HG03103 (cell line): Measurements from ENCODE around the gene PTPN3.

Experiments
- ATAC-seq: cut with Tn5 transposase; IDR thresholded peaks from one replicate; pipeline ENCODE4 v1.9.1; 2021; ENCODE audit warnings: low read depth; ENCODE audit not compliant: unreplicated experiment

PTPN3 gene

GRCh38 chr9:109455391-109455790 lies 42.7 kb downstream of the PTPN3 start:
- ATAC-seq, result no peak

- no peak for ATAC-seq
These were observed 43.4 kb downstream of the PTPN3 start for GRCh38 chr9:109454601-109455155.

GRCh38 chr9:109454041-109454440 lies 44.1 kb downstream of the PTPN3 start:
- no peak for ATAC-seq

- no peak for ATAC-seq
These were observed 44.8 kb downstream of the PTPN3 start for GRCh38 chr9:109453210-109453842.

- ATAC-seq, result no peak
These were observed 45.3 kb downstream of the PTPN3 start for GRCh38 chr9:109452761-109453160.

DNA sequence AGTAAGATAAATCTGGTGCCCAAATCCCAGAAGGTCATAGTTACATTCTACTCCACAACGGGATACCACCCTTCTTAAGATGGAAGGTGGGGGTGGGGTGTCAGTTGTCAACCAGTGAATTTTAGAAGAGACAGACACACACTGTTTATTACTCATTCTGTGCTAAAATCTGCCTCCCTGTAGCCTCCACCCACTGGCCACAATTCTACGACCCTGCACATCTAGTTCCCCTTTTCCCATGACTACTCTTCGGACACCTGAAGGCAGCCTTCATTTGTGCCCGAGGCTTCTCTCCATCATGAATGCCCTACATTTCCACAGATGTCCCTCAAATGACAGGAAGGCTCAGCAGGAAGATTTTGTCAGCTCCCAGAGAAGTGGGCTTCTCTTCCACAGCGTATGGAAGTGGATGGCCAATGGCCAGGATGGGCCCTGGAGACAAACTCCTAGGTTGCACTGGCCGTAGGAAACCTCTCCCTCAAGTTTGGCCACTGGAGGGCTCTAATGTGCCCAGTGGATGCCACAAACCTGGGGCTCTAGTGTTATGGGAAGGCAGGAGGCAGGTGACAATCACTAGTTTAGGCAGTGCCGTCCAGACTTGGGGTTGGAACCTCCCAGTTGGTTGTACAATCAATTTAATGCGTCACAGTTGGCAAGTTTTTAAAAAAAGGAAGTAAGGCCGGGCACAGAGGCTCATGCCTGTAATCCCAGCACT lies 46.6 kb downstream of the PTPN3 start:
- ATAC-seq, result no peak

DNA sequence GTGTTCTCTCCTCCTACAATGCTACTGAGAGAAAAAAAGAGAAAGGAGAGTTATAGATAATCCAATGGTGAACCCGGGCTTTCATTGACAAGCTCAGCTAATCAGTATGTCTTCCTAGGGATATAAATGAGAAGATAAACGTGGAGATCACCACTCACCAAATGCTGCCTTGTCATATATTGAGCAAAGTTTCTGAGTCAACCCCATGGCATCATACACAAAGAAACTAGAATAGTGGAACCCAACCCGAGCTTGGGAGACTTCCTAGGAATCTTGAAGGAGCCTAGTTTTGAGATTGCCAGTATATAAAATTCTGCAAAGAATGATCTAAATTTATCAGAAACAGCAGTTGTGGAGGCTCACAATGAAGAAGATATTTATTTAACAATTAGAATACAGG lies 47.8 kb downstream of the PTPN3 start:
- no peak for ATAC-seq

DNA sequence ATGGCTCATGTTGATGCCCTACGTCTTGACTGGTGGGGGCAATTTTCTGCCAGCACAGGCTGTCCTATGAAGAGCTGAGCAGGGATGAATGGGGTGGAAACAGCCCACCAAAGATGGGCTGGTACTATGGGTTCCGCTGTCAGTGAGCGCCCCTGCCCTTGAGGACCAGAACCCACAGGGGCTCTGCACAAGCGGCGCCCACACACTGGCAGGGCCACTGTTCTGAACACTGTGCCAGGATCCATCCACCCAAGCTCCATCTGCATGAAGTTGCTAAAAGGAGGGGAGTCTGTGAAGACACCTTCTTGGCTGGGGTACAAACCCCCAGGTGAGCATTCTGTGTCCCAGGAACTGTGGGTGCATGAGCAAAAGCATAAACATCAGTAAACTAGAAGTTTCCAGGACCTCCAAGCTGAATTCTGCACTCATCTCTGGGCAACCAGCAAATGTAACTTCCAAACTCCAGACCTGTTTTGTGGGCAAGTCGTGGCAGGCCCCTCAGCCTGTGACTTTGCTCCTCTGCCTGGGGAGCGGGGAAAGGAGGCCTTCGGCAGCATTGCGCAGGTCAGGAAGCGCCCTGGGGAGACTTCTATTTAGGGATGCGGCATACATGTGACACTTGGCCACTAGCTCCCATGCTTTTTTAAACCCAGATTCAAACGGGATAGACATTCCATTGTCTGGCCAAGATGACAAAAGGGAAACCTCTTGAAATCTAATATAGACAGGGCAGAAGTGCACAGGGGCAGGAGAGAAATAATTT lies 48.9 kb downstream of the PTPN3 start:
- ATAC-seq, result no peak

DNA sequence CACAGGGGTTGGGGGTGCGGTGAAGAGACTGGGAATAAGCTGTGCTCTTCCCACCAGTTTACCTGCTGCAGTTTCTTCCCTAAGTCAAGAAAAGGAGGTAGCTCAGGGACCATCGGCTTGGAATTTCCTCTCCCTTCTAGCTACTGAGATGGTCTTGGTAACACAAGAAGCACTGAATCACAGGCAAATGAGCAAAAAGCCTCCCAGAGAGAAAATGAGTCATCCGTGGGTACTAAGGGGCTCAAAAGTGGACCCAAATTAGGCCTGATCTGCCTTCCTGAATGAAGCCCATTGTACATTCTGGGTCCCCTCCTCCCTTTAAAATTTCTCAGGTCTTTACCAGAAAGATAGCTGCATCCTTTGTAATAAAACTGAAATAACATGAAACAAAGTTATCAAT lies 49.9 kb downstream of the PTPN3 start:
- no peak for ATAC-seq

DNA sequence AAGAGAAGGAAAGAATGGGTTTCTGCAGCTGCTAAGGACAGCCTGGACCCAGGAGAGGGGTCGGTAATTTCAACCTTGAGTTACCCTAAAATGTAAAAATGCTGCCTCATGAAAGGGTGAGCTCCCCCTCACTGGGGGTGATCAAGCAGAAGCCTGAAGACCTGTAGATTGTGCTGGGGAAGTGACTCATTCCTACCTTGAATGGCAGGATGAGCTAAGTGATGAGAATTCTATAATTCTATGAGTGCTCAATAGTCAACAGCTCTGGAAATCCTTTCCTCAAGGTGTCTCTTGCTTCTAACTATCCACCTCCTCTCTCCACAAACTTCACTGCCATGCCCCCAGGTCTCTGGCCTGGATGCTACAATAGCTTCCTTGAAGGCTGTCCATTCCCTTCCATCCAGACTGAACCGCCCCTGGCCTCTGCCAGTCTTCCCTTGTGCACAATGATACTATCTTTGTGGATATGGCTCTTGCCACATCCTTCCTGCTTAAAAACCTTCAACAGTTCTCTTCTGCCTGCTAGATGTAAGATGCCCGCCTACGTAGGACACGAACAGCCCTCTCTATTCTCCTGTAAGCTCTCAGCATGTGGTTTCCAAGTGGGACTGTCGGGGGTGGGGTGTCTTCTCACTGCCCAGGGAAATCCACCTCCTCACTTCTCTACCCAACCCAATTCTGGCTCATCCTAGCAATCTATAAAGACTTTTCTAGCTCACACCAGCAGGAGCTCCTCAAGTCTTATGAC lies 50.6 kb downstream of the PTPN3 start:
- ATAC-seq, result no peak

DNA sequence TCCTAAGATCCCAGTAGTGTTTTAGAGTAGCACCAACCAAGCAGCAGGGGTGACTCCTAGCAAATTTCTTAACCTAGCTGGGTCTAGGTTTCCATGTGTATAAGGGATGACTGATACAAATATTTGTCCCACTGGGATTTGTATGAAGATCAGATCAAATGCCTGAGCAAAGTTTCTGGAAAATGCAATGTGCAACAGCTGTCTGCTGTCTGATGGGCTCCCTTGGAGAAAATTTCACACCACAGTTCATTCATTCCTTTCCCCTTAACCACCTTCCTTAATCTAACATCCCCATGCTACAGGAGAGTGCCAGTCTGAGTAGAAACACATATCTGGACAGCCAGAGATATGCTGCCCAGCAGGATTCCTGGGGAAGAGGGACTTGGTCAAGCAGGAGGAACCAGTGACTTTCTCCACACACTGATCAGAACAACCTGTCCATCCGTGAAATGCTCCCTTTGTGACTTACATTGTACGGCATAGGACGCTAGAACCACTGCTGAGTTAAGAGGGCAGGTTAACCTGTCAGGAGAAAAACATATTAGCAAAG lies 53.3 kb downstream of the PTPN3 start:
- no peak for ATAC-seq

GRCh38 chr9:109442716-109443115 lies 55.4 kb downstream of the PTPN3 start:
- no peak for ATAC-seq

- ATAC-seq, result no peak
These were observed 56.8 kb downstream of the PTPN3 start for GRCh38 chr9:109441296-109441695.

DNA sequence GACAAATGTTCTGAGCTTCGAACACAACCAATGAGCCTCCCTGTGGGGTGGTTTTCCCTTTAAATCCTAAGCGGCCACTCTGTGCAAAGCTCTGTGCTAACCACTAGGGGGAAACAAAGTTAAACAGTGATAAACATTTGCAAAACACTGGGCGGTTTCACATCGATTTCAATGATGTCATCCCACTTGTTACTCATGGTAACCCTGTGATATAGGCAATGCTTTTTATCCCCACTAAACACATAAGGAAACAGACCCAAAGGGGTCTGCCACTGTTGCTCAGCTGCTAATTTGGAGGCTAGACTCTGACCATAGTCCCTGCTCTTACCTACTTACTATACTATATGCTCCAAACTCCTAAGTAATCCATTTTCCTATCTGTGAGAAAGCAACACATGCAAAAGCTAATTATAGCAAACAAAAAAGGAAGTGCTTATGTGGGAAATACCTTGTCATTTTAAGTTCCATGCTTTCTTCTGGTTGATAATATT lies 57.3 kb downstream of the PTPN3 start:
- peak; percentile 94 for ATAC-seq

- ATAC-seq, result peak; percentile 26
These were observed 58.0 kb downstream of the PTPN3 start for GRCh38 chr9:109440117-109440515.

DNA sequence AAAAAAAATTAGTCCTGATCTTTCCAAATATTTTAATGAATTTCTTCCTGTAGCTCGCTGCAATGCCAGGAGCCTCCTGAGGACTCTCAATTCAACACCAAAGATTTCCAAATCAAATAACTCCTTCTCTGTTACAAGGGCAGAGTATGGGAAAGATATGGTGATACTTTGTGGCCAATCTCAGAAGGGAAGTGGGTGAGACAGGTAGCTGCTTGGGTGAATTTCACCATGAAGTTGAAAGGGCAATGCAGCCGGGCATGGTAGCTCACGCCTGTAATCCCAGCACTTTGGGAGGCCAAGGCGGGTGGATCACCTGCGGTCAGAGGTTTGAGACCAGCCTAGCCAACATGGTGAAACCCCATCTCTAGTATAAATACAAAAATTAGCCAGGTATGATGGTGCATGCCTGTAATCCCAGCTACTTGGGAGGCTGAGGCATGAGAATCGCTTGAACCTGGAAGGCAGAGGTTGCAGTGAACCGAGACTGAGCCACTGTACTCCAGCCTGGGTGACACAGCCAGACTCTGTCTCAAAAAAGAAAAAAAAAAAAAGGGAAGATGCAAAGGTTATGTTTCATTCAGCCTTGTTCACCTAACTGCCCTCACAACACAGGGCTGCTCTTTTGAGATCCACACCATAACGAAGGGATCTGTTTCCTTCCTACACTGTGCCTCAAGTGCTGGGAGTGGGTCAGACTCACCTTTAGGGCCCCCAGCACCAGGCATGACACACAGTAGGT lies 58.6 kb downstream of the PTPN3 start:
- ATAC-seq, result no peak

DNA sequence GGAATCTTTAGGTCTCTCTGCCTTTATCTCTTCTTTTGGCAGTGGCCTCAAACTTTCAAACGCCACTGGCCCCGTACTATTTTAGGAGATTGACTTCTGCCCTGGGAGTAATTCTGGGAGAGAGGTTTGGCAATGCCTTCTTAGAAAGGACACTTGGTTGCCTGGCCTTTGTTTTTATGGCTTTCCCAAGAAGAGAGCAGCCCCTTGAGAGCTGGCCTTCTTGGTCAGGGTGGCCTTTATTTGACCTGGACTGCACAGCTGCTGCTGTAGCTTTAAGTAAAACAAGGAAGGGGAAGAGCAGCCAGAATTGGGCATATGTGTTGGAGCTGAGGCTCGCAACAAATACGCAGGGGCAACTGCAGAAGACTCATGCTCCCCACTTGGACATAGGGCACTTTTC lies 60.8 kb downstream of the PTPN3 start:
- no peak for ATAC-seq

DNA sequence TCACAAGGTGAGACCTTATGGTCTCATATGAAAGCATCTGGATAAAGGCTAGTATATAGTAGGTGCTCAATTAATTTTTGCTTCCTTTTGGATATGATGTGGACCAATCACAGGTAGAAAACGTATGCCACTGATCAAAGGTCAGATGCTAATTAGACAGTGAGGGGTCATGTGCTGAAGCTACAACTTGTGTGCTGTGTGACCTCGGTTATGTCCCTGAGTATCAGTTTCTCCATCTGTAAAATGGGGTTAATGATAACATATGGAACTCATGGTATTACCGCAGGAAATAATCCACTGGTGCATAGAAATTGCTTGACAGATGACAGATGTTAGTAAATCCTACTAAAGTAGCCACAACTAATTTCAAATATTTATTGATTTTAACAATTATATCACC lies 62.0 kb downstream of the PTPN3 start:
- no peak for ATAC-seq

DNA sequence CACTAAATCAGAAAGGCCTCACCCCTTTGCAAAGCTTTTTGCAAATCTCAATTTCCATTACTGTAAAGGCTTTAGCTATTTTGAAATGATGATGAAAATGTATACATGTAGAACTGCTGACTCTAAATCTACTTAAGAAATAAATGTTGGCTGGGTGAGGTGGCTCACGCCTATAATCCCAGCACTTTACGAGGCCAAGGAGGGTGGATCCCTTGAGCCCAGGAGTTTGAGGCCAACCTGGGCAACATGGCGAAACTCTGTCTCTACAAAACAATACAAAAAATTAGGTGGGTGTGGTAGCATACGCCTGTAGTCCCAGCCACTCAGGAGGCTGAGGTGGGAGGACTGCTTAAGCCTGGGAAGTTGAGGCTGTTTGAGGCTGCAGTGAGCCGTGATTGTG lies 64.6 kb downstream of the PTPN3 start:
- no peak for ATAC-seq

DNA sequence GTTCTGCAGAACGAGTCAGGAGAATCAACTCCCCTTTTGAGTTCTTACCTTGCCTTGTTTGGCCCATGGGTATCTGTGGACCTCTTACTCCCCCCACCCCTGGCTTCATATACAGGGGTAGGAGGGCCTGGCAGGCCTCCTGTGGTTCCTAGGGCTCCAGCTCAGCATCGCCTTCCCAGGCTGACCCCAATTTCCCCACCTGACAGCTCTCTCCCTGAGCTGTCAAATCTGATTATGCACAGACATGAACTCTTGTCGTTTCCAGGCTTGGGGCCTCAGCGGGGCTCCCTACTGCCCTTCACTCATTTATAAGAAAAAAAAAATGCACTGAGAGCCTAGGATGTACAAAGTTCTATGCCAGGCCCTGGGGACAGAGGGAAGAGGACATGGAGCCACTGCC lies 67.9 kb downstream of the PTPN3 start:
- ATAC-seq, result no peak
